Lower leg skin (tissue), 3 donors: Measurements from ENCODE around the gene BAIAP2L2.

Experiments used
- POLR2A ChIP-seq, 2 donors: fragments of 450-650 bp; IDR thresholded peaks; one replicate each; pipeline ENCODE4 v1.6.1; 2016 to 2017; ENCODE audit warnings: antibody characterized with exemption in 2 of 2, mild to moderate bottlenecking in 1 of 2, moderate library complexity in 1 of 2
- TF ChIP-seq, protein P1 (sequence below), 3 donors: fragments of 450-650 bp; IDR thresholded peaks; one replicate each; pipeline ENCODE4 v1.5.1; 2016; ENCODE audit warnings: antibody characterized with exemption in 3 of 3, mild to moderate bottlenecking in 3 of 3, moderate library complexity in 2 of 3

DNA sequence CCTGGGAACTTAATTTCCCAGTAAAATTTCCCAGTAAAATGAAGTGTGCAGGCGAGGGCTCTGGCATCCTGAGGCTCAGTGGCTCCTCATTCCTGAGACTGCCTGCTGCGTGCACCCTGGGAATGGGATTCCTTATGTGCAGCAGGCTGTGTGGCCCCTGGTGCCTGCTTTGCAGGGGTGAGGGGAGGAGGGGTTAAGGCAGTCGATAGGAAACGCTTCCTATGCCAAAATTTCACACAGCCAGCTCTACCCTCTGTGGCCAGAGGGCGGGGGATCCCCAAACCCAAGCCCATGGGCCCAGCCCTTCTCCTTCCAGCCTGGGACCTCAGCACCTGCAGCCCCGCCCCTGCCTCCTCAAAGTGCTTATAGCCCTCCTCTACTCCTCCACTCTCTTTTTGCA, 12.1 kb upstream of the BAIAP2L2 start:
- TF ChIP-seq, protein P1, sequence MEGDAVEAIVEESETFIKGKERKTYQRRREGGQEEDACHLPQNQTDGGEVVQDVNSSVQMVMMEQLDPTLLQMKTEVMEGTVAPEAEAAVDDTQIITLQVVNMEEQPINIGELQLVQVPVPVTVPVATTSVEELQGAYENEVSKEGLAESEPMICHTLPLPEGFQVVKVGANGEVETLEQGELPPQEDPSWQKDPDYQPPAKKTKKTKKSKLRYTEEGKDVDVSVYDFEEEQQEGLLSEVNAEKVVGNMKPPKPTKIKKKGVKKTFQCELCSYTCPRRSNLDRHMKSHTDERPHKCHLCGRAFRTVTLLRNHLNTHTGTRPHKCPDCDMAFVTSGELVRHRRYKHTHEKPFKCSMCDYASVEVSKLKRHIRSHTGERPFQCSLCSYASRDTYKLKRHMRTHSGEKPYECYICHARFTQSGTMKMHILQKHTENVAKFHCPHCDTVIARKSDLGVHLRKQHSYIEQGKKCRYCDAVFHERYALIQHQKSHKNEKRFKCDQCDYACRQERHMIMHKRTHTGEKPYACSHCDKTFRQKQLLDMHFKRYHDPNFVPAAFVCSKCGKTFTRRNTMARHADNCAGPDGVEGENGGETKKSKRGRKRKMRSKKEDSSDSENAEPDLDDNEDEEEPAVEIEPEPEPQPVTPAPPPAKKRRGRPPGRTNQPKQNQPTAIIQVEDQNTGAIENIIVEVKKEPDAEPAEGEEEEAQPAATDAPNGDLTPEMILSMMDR (IDR thresholded peaks at IDR 0.05) = no peak
- TF ChIP-seq POLR2A (IDR thresholded peaks at IDR 0.05) = no peak
